GM12878 (cell line): ENCODE results near the gene PAEP. TPM values are rescaled to one million over a fixed set of nuclear protein-coding genes. Genes with fewer than 3 reads are reported as not detected.

Source experiments
- ATAC-seq: fragments of 200-7000 bp; cut with Tn5 transposase; 3 replicates; pipeline ENCODE4 v1.9.1; 2020; ENCODE audit warnings: mild to moderate bottlenecking, moderate library complexity
- BruUV-seq: library from RNA; stranded (reverse); fragments of 400-500 nt; replicated peaks from 2 replicates; lab custom pipeline; 2021; lab: Mats Ljungman, UMichigan
- CTCF ChIA-PET: fragments of 300-600 bp; sonication (Branson Sonifier 250); formaldehyde crosslinking; extraction: SDS; loops from one replicate; lab custom pipeline; 2021; ENCODE audit warnings: inconsistent platforms; lab: Yijun Ruan, JAX
- POLR2A ChIA-PET: fragments of 350-600 bp; formaldehyde crosslinking; extraction: SDS; loops from one replicate; lab custom pipeline; 2021; ENCODE audit warnings: inconsistent platforms; lab: Charles Lee
- RAD21 ChIA-PET: fragments of 300-600 bp; sonication (Branson Sonifier 250); formaldehyde crosslinking; loops from one replicate; lab custom pipeline; 2023; ENCODE audit warnings: antibody characterized with exemption; ENCODE audit not compliant: unreplicated experiment; lab: Charles Lee
- SMC1A ChIA-PET: fragments of 300-600 bp; sonication (Branson Sonifier 250); formaldehyde crosslinking; loops from one replicate; lab custom pipeline; 2023; ENCODE audit not compliant: unreplicated experiment, uncharacterized antibody; lab: Charles Lee
- DNase-seq: peaks from one replicate; pipeline ENCODE4 v3.0.0-alpha.2; 2011; ENCODE audit warnings: low read depth, low spot score
- FAIRE-seq: peaks from 3 replicates; lab custom pipeline; 2011; peaks lifted over from hg19 to GRCh38; lab: Jason Lieb, UNC
- H2AFZ ChIP-seq: 2 replicates; pipeline ENCODE4 v1.6.0; 2011; ENCODE audit warnings: low read depth, low read length, control low read depth; ENCODE audit not compliant: control insufficient read depth
- H3K27ac ChIP-seq: 2 replicates; pipeline ENCODE4 v1.5.1; 2011; ENCODE audit warnings: control low read depth; ENCODE audit not compliant: control insufficient read depth, insufficient read depth
- H3K27me3 ChIP-seq, 2 experiments: replicated peaks in 1 of 2; 2 replicates each; pipeline versions ENCODE4 v1.6.0 to v1.6.1; 2011; ENCODE audit warnings: low read length in 1 of 2; ENCODE audit not compliant: control insufficient read depth in 2 of 2, insufficient read depth in 2 of 2
- H3K36me3 ChIP-seq, 2 experiments: 2 replicates each; pipeline ENCODE4 v1.5.1; 2011; ENCODE audit warnings: low read length in 1 of 2; ENCODE audit not compliant: control insufficient read depth in 2 of 2, insufficient read depth in 2 of 2
- H3K4me1 ChIP-seq: 2 replicates; pipeline ENCODE4 v1.6.1; 2011; ENCODE audit warnings: mild to moderate bottlenecking, low read length, moderate library complexity, mixed read lengths; ENCODE audit not compliant: control insufficient read depth, insufficient read depth
- H3K4me2 ChIP-seq: 2 replicates; pipeline ENCODE4 v1.6.0; 2011; ENCODE audit warnings: control low read depth; ENCODE audit not compliant: control insufficient read depth, insufficient read depth
- H3K4me3 ChIP-seq: fragments of 200-600 bp; sonication (generic); 2 replicates; pipeline ENCODE4 v1.5.1; 2016
- H3K79me2 ChIP-seq: 2 replicates; pipeline ENCODE4 v1.6.0; 2011; ENCODE audit warnings: low read length; ENCODE audit not compliant: control insufficient read depth, insufficient read depth
- H3K9ac ChIP-seq: 2 replicates; pipeline ENCODE4 v1.8.0; 2011; ENCODE audit warnings: low read length, control low read depth, mixed read lengths; ENCODE audit not compliant: control insufficient read depth, insufficient read depth
- H3K9me3 ChIP-seq: replicated peaks from 3 replicates; pipeline ENCODE4 v1.5.1; 2011; ENCODE audit warnings: mild to moderate bottlenecking, low read length; ENCODE audit not compliant: control insufficient read depth, insufficient read depth
- H4K20me1 ChIP-seq: 2 replicates; pipeline ENCODE4 v1.6.0; 2011; ENCODE audit not compliant: control insufficient read depth, insufficient read depth
- ATF7 ChIP-seq: fragments of 450-650 bp; IDR thresholded peaks from 2 replicates; pipeline ENCODE4 v1.6.1; 2016; ENCODE audit warnings: low read depth, mild to moderate bottlenecking
- BCL3 ChIP-seq: IDR thresholded peaks from 2 replicates; pipeline ENCODE4 v1.6.1; 2011; ENCODE audit warnings: borderline replicate concordance, low read depth, mild to moderate bottlenecking, moderate library complexity, low read length; ENCODE audit not compliant: insufficient read depth, poor library complexity, severe bottlenecking
- FOS ChIP-seq: IDR thresholded peaks from 3 replicates; pipeline ENCODE4 v1.6.1; 2011; ENCODE audit warnings: borderline replicate concordance; ENCODE audit not compliant: insufficient read length; ENCODE audit errors: extremely low read depth
- FOXK2 ChIP-seq: fragments of 450-650 bp; IDR thresholded peaks from 2 replicates; pipeline ENCODE4 v1.6.1; 2017; ENCODE audit warnings: mild to moderate bottlenecking, moderate library complexity
- HCFC1 ChIP-seq: fragments of 150-350 bp; IDR thresholded peaks from 2 replicates; pipeline ENCODE4 v1.6.1; 2014; ENCODE audit warnings: low read length
- HDAC2 ChIP-seq: fragments of 200-600 bp; sonication (generic); IDR thresholded peaks from 2 replicates; pipeline ENCODE4 v1.6.1; 2017
- IRF5 ChIP-seq: fragments of 450-650 bp; IDR thresholded peaks from 2 replicates; pipeline ENCODE4 v1.6.1; 2017; ENCODE audit warnings: borderline replicate concordance
- NKRF ChIP-seq: fragments of 450-650 bp; conservative IDR thresholded peaks from 2 replicates; pipeline ENCODE4 v1.6.1; 2017; ENCODE audit warnings: mild to moderate bottlenecking, moderate library complexity
- NRF1 ChIP-seq: conservative IDR thresholded peaks from 2 replicates; pipeline ENCODE4 v1.6.1; 2011; ENCODE audit warnings: mild to moderate bottlenecking, low read depth, low read length, improper control_type of control experiment
- RUNX3 ChIP-seq: IDR thresholded peaks from 2 replicates; pipeline ENCODE4 v1.6.1; 2012; ENCODE audit warnings: low read length, inconsistent platforms
- SMC3 ChIP-seq: IDR thresholded peaks from 2 replicates; pipeline ENCODE4 v1.6.1; 2011; ENCODE audit warnings: low read length, improper control_type of control experiment, borderline replicate concordance
- TCF3 ChIP-seq: IDR thresholded peaks from 2 replicates; pipeline ENCODE4 v1.6.1; 2012; ENCODE audit warnings: low read depth, mild to moderate bottlenecking, low read length, borderline replicate concordance; ENCODE audit not compliant: insufficient read depth
- TCF7 ChIP-seq: IDR thresholded peaks from 2 replicates; pipeline ENCODE4 v1.6.1; 2014; ENCODE audit warnings: antibody characterized with exemption, borderline replicate concordance
- WGBS: methylation state at CpG from one replicate; pipeline ENCODE4 v1.1.6; 2016; ENCODE audit warnings: low lambda C conversion rate; ENCODE audit not compliant: insufficient replicate concordance, insufficient coverage; ENCODE audit errors: missing lambda C conversion rate; 5-methylcytosine and 5-hydroxymethylcytosine counted together
- in situ Hi-C: fragments of 300-500 bp; cut with MboI; formaldehyde crosslinking; loops from 9 replicates; pipeline ENCODE4 v1.14.3; 2018; ENCODE audit warnings: mixed read lengths
- intact Hi-C: fragments of 100-400 bp; cut with micrococcal nuclease; formaldehyde crosslinking; loops from one replicate; pipeline ENCODE4 v1.14.2; 2022; ENCODE audit not compliant: unreplicated experiment
- polyA plus RNA-seq, 11 experiments: library from polyadenylated mRNA; depleted of rRNA in 4 of 11; unstranded in 6 of 11; stranded (reverse) in 5 of 11; fragments of >200 nt; fragmentation: Nextera tagmentation in 4 of 11; fragmentation: Illumina TruSeq in 1 of 11; extraction: Ambion mirVana in 4 of 11; extraction: Trizol in 1 of 11; gene quantifications; 1 replicate in 1 of 11; 2 replicates in 10 of 11; pipeline versions ENCODE4 v1.2.1 to v1.2.3, GENCODE V29; 2011 to 2016; ENCODE audit warnings: inconsistent platforms in 2 of 11, missing spikeins in 2 of 11, low read depth in 1 of 11
- total RNA-seq, 4 experiments: library from RNA; depleted of rRNA in 3 of 4; stranded (reverse); fragments of >200 nt in 3 of 4; fragmentation: Illumina TruSeq in 1 of 4; extraction: Trizol in 1 of 4; gene quantifications; 2 replicates each; pipeline versions ENCODE4 v1.2.1 to v1.2.3, GENCODE V29; 2013 to 2021
- TF ChIP-seq, protein P1 (sequence below): IDR thresholded peaks from 2 replicates; pipeline ENCODE4 v1.6.1; 2012; ENCODE audit warnings: low read depth, low read length, improper control_type of control experiment
- TF ChIP-seq, protein P2 (sequence below): fragments of 450-650 bp; IDR thresholded peaks from 2 replicates; pipeline ENCODE4 v1.6.1; 2017; ENCODE audit warnings: low read depth, mild to moderate bottlenecking, moderate library complexity

The PAEP gene
- total and polyA plus RNA-seq, 10 of the 15 experiments (the other 5 are each of a cell fraction or from before 2014, with no cell fraction given) = not detected

DNA sequence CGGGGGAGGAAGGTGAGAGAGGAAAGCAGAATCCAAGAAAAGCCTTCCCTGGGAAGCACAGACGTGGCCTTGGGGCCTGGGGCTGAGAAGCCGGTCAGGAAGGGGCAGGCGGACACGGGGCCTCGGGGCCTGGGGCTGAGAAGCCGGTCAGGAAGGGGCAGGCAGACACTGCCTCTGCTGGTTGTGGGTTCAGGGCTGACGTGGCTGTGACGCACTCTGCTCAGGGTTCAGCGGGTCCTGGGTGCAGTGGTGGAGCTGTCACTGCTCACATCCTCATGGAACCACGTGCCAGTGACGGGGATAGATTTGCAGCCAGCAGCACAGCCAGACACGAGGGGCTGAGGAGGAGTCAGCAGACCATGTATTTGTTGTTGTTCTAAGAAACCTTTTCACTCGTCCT lies 12.8 kb downstream of the PAEP start:
- intact Hi-C loops = no loop called here
- Histone ChIP-seq H2AFZ (no peak overlapping the region), H3K9ac (no peak overlapping the region), H3K79me2 (no peaks in the 10 kb centered on the region), H3K4me1 (no peaks in the 10 kb centered on the region), H3K4me2 (no peak overlapping the region), H3K27me3 (no peaks in the 10 kb centered on the region), H4K20me1 (no peaks in the 10 kb centered on the region), H3K4me3 (no peak overlapping the region), H3K36me3 (no peaks in the 10 kb centered on the region), H3K9me3 (no peaks in the 10 kb centered on the region), H3K27ac (no peak overlapping the region)
- no peak for FAIRE-seq
- TF ChIP-seq SMC3 (no peak), NKRF (no peak), HDAC2 (no peak), FOS (no peak), TCF3 (no peak), IRF5 (no peak), FOXK2 (no peak), NRF1 (no peak), BCL3 (no peak), ATF7 (no peak), RUNX3 (no peak), TCF7 (no peak), HCFC1 (no peak)
- TF ChIP-seq, protein P1, sequence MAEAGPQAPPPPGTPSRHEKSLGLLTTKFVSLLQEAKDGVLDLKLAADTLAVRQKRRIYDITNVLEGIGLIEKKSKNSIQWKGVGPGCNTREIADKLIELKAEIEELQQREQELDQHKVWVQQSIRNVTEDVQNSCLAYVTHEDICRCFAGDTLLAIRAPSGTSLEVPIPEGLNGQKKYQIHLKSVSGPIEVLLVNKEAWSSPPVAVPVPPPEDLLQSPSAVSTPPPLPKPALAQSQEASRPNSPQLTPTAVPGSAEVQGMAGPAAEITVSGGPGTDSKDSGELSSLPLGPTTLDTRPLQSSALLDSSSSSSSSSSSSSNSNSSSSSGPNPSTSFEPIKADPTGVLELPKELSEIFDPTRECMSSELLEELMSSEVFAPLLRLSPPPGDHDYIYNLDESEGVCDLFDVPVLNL = no peak
- TF ChIP-seq, protein P2, sequence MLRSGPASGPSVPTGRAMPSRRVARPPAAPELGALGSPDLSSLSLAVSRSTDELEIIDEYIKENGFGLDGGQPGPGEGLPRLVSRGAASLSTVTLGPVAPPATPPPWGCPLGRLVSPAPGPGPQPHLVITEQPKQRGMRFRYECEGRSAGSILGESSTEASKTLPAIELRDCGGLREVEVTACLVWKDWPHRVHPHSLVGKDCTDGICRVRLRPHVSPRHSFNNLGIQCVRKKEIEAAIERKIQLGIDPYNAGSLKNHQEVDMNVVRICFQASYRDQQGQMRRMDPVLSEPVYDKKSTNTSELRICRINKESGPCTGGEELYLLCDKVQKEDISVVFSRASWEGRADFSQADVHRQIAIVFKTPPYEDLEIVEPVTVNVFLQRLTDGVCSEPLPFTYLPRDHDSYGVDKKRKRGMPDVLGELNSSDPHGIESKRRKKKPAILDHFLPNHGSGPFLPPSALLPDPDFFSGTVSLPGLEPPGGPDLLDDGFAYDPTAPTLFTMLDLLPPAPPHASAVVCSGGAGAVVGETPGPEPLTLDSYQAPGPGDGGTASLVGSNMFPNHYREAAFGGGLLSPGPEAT = no peak
- no peak for DNase-seq
- ChIA-PET RAD21 (no interaction called here), POLR2A (no interaction called here), SMC1A (no interaction called here), CTCF (no interaction called here)
- BruUV-seq = no TSS peak
- 34% methylated on average over 14 of the region's 14 CpGs for WGBS
- in situ Hi-C loops = no loop called here
- no peak for ATAC-seq
